ENCODE measurements around the gene INPP5J.

GRCh38 chr22:31154975-31155374 lies 32.2 kb downstream of the INPP5J start:
- TF ChIP-seq CTCF (IDR thresholded peaks at IDR 0.05) (no peak), POLR2A (IDR thresholded peaks at IDR 0.05) (no peak)

All from testis (tissue), 2 donors.